Upper lobe of left lung (tissue), 6 donors: ENCODE measurements around the gene VSX2. TPM values are rescaled to one million over a fixed set of nuclear protein-coding genes. Genes with fewer than 3 reads are reported as not detected.
"Not testable (repeated sequence)": the region's sequence is repeated elsewhere in the genome, so short reads cannot be mapped to it uniquely, and the experiment has no call there.

Source experiments
- ATAC-seq, 2 donors: fragments of 200-7000 bp; cut with Tn5 transposase; one replicate each; pipeline ENCODE4 v1.9.1; 2022; ENCODE audit warnings: mild to moderate bottlenecking in 2 of 2, moderate library complexity in 2 of 2; ENCODE audit not compliant: low FRiP score in 2 of 2
- DNase-seq, 2 donors: peaks; one replicate each; pipeline ENCODE4 v3.0.0-alpha.2; 2019 to 2020
- H3K27ac ChIP-seq, 4 donors: fragments of 200-600 bp; sonication (generic); one replicate each; pipeline ENCODE4 v1.5.1; 2016 to 2019
- H3K27me3 ChIP-seq, 4 donors: fragments of 200-600 bp; sonication (generic); one replicate each; pipeline ENCODE4 v1.5.1; 2017 to 2019
- H3K36me3 ChIP-seq, 4 donors: fragments of 200-600 bp; sonication (generic); one replicate each; pipeline ENCODE4 v1.5.1; 2016 to 2019
- H3K4me1 ChIP-seq, 4 donors: fragments of 200-600 bp; sonication (generic); one replicate each; pipeline ENCODE4 v1.5.1; 2018 to 2019
- H3K4me3 ChIP-seq, 4 donors: fragments of 200-600 bp; sonication (generic); one replicate each; pipeline ENCODE4 v1.5.1; 2017 to 2019; ENCODE audit warnings: mild to moderate bottlenecking in 2 of 4, moderate library complexity in 1 of 4
- H3K9me3 ChIP-seq, 4 donors: fragments of 200-600 bp; sonication (generic); one replicate each; pipeline ENCODE4 v1.5.1; 2018 to 2019
- EP300 ChIP-seq, 4 donors: sonication (generic); formaldehyde crosslinking; IDR thresholded peaks; one replicate each; pipeline ENCODE4 v1.5.1; 2017; ENCODE audit warnings: antibody characterized with exemption in 4 of 4, control low read depth in 2 of 4
- POLR2A ChIP-seq, 4 donors: fragments of 450-650 bp; IDR thresholded peaks; one replicate each; pipeline ENCODE4 v1.5.1; 2016 to 2017; ENCODE audit warnings: antibody characterized with exemption in 4 of 4, mild to moderate bottlenecking in 2 of 4
- POLR2AphosphoS5 ChIP-seq, 2 donors: sonication (generic); formaldehyde crosslinking; IDR thresholded peaks; one replicate each; pipeline ENCODE4 v1.5.1; 2017; ENCODE audit warnings: antibody characterized with exemption in 2 of 2
- WGBS, 2 donors: methylation state at CpG; one replicate each; pipeline ENCODE4 v1.1.5; 2017 to 2018; 5-methylcytosine and 5-hydroxymethylcytosine counted together
- total RNA-seq, 6 donors: library from RNA; depleted of rRNA in 4 of 6; stranded (reverse); fragments of >200 nt in 4 of 6; gene quantifications; one replicate each; pipeline versions ENCODE4 v1.1.0 to v1.2.1, GENCODE V29; 2016 to 2021
- TF ChIP-seq, protein P1 (sequence below), 6 experiments: fragments of 450-650 bp in 4 of 6; fragments of 200-600 bp in 2 of 6; sonication (generic) in 2 of 6; IDR thresholded peaks; one replicate each; pipeline ENCODE4 v1.5.1; 2016 to 2019; ENCODE audit warnings: antibody characterized with exemption in 6 of 6
- donor health status: DM: no; HTN: no; CAD: no; lungs with moderate emphysema.
- donor health status: DM: no; HTN: yes; CAD: no; lungs with severe emphysema.

The VSX2 gene
- total RNA-seq, 6 donors from 2014 or later, result 0.30 TPM; not detected in 5

DNA sequence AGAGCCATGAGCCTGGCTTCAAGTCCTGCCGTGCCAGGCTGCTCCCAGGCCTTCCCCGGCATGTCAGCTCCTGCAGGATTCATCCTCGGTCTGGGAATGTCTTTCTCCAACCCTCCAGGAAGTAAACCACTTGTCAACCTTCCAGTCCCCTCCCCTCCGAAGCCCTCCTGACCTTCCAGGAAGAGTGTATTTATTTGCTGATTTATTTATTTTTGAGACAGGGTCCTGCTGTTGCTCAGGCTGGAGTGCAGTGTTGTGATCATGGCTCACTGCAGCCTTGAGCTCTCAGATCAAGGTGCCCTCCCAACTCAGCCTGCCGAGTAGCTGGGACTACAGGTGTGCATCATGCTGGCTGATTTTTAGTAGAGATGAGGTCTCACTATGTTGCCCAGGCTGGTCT lies 24.7 kb downstream of the VSX2 start:
- H3K27ac ChIP-seq, result no peak overlapping the region
- H3K4me1 ChIP-seq, result no peaks in the 10 kb centered on the region
- TF ChIP-seq EP300 (IDR thresholded peaks at IDR 0.05) (no peak), POLR2A (IDR thresholded peaks at IDR 0.05) (no peak), POLR2AphosphoS5 (IDR thresholded peaks at IDR 0.05) (no peak)
- TF ChIP-seq, protein P1, sequence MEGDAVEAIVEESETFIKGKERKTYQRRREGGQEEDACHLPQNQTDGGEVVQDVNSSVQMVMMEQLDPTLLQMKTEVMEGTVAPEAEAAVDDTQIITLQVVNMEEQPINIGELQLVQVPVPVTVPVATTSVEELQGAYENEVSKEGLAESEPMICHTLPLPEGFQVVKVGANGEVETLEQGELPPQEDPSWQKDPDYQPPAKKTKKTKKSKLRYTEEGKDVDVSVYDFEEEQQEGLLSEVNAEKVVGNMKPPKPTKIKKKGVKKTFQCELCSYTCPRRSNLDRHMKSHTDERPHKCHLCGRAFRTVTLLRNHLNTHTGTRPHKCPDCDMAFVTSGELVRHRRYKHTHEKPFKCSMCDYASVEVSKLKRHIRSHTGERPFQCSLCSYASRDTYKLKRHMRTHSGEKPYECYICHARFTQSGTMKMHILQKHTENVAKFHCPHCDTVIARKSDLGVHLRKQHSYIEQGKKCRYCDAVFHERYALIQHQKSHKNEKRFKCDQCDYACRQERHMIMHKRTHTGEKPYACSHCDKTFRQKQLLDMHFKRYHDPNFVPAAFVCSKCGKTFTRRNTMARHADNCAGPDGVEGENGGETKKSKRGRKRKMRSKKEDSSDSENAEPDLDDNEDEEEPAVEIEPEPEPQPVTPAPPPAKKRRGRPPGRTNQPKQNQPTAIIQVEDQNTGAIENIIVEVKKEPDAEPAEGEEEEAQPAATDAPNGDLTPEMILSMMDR (IDR thresholded peaks at IDR 0.05), result no peak
- DNase-seq, result no peak
- no peak for ATAC-seq
- WGBS, 2 donors, result 37 to 60% methylated on average over 2 to 5 of the region's 5 CpGs
- H3K9me3 ChIP-seq, result no peaks in the 10 kb centered on the region
- H3K4me3 ChIP-seq, result no peak overlapping the region
- H3K36me3 ChIP-seq, result no peaks in the 10 kb centered on the region
- H3K27me3 ChIP-seq, result no peaks in the 10 kb centered on the region

DNA sequence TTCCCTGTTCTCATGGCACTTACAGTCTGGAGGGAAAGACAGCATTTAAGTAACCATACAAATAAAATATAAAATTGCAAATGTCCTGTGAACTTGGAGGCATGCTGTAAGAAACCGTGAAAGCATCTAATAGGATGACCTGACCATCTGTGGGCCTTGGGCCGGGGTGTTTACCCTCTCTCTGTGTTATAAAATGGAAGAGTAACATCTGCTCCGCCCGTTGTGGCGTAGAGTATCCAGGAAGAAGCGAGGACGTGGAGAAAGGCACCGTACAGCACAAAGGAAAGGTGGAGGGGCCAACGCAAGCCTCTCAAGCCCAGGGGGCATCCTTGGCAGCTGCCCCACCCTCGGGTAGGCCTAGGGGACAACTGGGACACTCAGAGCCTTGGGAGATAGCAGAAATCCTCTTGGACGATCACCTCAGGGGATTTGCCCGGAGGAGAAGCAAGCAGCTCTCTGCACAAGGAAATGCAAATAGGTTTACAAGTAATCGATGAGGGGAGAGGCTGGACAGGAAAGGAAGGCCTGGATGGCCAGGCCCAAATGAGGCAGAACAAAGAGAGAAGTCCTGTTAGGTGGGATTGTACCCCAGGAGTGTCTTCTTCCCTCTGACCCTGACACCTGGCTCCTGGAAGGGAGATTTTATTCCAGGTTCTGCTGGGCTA lies 26.2 kb downstream of the VSX2 start:
- TF ChIP-seq EP300 (IDR thresholded peaks at IDR 0.05) (no peak), POLR2AphosphoS5 (IDR thresholded peaks at IDR 0.05) (no peak), POLR2A (IDR thresholded peaks at IDR 0.05) (no peak)
- TF ChIP-seq, protein P1 (IDR thresholded peaks at IDR 0.05), result no peak
- WGBS, 2 donors, result 71 to 75% methylated on average over 13 of the region's 13 CpGs

DNA sequence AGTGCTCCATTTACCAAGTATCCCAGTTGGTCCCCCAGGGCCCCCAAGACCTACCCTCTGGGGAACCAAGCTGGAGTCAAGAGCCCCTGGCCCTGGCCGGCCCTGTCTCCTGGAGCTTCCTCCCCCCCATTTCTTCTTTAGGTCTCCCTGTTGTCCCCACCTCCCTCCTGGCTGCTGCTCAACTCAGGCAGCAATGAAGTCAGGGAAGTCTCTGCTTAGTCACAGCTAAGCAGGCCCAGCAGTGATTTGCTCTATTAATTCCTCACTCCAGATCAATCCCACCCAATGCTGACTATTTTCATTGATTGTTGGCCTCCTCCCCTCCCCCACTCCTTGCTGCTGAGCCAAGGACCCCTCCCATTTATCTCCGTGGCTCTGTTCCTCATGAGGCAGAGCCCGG lies 28.3 kb downstream of the VSX2 start:
- Histone ChIP-seq H3K9me3 (no peaks in the 10 kb centered on the region), H3K36me3 (no peaks in the 10 kb centered on the region), H3K4me3 (no peak overlapping the region), H3K27ac (no peak overlapping the region), H3K4me1 (no peaks in the 10 kb centered on the region), H3K27me3 (no peaks in the 10 kb centered on the region)
- WGBS, 2 donors, result 54 to 56% methylated on average over 3 of the region's 3 CpGs
- no peak for TF ChIP-seq POLR2AphosphoS5 (IDR thresholded peaks at IDR 0.05)
- TF ChIP-seq, protein P1 (IDR thresholded peaks at IDR 0.05), result no peak
- TF ChIP-seq EP300 (IDR thresholded peaks at IDR 0.05), result no peak
- TF ChIP-seq POLR2A (IDR thresholded peaks at IDR 0.05), result no peak
- DNase-seq (no peak), ATAC-seq (no peak)

More for the DNA sequence above, 26.2 kb downstream of the VSX2 start:
- Histone ChIP-seq H3K4me3 (no peak overlapping the region), H3K9me3 (no peaks in the 10 kb centered on the region), H3K36me3 (no peaks in the 10 kb centered on the region), H3K4me1 (no peaks in the 10 kb centered on the region), H3K27me3 (no peaks in the 10 kb centered on the region), H3K27ac (no peak overlapping the region)
- ATAC-seq (no peak), DNase-seq (no peak)

DNA sequence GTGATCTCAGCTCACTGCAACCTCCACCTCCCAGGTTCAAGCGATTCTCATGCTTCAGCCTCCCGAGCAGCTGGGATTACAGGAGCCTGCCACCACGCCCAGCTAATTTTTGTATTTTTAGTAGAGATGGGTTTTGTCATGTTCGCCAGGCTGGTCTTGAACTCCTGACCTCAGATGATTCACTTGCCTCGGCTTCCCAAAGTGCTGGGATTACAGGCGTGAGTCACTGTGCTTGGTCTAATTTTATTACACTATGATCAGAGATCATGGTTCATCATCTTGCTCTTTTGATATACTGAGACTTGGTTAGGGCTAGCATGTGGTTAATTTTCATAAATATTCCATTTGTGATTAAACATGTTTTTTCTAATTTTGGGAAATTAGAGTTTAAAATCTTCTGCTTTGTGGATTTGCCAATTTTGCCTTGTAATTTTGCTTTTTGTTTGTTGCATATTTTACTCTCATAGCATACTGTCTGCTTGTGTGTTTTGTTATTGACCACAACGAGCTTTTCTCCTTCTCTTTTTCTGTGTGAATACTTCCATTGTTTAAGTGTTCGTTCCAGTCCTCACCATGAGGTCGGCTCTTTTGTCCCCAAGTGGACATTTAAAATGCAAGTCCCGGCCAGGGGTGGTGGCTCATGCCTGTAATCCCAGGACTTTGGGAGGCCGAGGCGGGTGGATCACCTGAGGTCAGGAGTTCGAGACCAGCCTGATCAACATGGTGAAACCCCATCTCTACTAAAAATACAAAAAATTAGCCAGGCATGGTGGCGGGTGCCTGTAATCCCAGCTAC lies 31.3 kb downstream of the VSX2 start:
- 74 to 78% methylated on average over 14 of the region's 14 CpGs for WGBS, 2 donors
- H3K4me3 ChIP-seq, H3K27ac ChIP-seq, H3K27me3 ChIP-seq, H3K9me3 ChIP-seq, DNase-seq, H3K36me3 ChIP-seq, H3K4me1 ChIP-seq, ATAC-seq: not testable (repeated sequence)

DNA sequence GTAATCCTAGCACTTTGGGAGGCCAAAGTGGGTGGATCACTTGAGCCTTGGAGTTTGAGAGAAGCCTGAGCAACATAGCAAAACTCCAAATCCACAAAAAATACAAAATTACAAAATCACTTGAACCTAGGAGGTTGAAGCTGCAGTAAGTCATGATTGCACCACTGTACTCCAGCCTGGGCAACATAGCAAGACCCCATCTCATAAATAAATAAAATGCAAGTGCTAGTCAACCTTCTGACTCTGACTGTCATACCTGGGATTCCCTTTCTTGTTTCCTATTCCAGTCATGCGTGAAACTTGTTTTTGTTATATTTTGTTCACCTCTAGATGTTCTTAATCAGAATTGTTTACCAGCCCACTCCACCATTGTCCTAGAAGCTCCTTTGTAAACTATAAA lies 32.1 kb downstream of the VSX2 start:
- no peak overlapping the region for H3K4me3 ChIP-seq
- no peak overlapping the region for H3K27ac ChIP-seq
- no peaks in the 10 kb centered on the region for H3K27me3 ChIP-seq
- DNase-seq (no peak), ATAC-seq (no peak)
- H3K36me3 ChIP-seq, result no peaks in the 10 kb centered on the region
- H3K4me1 ChIP-seq, result no peaks in the 10 kb centered on the region
- no peak for TF ChIP-seq POLR2AphosphoS5 (IDR thresholded peaks at IDR 0.05)
- TF ChIP-seq, protein P1 (IDR thresholded peaks at IDR 0.05), result no peak
- no peak for TF ChIP-seq POLR2A (IDR thresholded peaks at IDR 0.05)
- no peak for TF ChIP-seq EP300 (IDR thresholded peaks at IDR 0.05)
- WGBS, 2 donors, result 90 to 92% methylated on average over 1 of the region's 1 CpG
- H3K9me3 ChIP-seq, result no peaks in the 10 kb centered on the region
